ENCODE data around the gene CFC1B.
"Not testable (repeated sequence)": the region's sequence is repeated elsewhere in the genome, so short reads cannot be mapped to it uniquely, and the experiment has no call there.

The CFC1B gene

DNA sequence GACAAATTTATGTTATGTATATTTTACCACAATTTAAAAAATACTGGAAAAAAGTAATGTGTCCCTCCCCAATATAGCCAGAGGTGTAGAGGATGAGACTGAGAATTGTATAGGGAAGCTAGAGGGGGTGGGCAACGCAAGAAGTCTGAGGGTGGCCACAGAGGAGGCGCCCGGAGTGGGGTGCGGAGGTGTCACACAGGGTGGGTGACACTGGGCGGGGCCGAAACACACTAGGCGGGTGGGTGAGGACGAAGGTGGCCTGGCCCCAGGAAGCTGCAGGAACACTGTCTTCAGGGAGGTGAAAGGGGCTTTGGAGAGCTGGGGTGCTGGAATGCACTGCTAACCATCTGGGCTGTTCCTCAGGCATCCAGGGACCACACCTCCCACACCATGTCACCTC, 35.4 kb downstream of the CFC1B start:
- DNase-seq, ATAC-seq: not testable (repeated sequence)

DNA sequence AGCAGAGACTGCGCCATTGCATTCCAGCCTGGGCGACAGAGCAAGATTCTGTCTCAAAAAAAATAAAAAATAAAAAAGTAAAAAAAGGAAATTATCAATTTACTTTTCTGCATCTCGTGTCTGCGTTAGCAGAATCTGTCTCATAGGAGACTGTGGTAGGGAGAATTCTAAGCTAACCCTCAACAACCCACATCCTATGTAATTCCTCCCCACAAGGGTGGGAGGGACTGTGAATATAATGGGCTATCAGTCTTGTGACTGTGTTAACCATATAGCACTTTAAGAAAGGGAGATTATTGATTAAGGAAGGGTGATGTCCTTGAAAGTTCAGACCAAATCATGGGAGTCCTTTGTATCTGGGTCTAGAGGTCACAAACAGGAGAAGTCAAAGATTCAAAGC, 45.1 kb downstream of the CFC1B start:
- ATAC-seq, DNase-seq: not testable (repeated sequence)

DNA sequence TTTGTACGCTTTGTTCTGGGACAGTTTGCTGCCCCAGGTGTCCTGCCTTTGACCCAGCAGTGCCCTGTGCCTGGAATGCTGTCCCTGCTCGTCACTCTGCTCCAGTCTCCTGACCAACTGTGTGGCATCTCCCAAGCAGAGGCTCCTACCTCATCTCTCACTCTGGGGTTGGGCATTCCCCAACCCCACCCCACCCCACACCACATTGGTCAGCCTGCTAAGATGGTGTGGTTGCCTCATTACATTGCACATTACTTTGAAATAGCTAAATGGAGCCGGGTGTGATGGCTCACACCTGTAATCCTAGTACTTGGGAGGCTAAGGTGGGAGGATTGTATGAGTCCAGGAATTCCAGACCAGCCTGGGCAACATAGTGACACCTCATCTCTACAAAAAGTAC, 50.9 kb downstream of the CFC1B start:
- not testable (repeated sequence) for ATAC-seq, DNase-seq

DNA sequence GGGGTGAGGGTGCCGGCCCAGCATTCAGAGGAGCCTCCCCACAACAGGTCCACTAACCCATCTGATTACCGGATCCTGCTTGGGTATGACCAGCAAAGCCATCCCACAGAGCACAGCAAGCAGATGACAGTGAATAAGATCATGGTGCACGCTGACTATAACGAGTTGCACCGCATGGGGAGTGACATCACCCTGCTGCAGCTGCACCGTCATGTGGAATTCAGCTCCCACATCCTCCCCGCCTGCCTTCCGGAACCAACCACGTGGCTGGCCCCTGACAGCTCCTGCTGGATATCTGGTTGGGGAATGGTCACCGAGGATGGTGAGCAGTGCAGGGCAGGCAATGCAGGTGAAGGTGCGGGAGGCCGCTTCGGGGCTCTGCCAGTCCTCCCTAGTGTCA, 53.2 kb downstream of the CFC1B start:
- DNase-seq, ATAC-seq: not testable (repeated sequence)

DNA sequence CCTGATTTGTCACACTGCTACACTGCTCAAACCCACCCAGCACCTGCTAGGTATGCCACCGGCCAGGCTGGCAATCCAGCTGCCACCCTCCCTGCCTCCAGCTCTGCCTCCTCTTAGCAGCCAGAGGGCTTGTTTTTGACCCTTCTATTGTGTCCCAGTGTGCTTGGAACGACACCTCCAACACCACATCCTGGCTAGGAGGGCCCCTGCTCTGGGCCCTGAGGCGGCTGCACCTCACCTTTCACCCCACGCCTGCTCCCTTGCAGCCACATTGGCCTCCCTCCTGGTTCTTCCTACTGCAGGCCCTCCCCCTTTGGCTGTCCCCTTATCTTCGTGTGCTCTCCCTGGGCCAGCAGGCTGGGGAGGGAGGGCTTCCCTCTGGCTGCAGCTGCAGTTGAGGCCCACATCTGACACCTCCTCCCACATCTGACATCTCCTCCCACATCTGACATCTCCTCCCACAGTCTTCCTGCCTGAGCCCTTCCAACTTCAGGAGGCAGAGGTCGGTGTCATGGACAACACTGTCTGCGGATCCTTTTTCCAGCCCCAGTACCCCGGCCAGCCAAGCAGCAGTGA, 55.3 kb downstream of the CFC1B start:
- ATAC-seq, DNase-seq: not testable (repeated sequence)

DNA sequence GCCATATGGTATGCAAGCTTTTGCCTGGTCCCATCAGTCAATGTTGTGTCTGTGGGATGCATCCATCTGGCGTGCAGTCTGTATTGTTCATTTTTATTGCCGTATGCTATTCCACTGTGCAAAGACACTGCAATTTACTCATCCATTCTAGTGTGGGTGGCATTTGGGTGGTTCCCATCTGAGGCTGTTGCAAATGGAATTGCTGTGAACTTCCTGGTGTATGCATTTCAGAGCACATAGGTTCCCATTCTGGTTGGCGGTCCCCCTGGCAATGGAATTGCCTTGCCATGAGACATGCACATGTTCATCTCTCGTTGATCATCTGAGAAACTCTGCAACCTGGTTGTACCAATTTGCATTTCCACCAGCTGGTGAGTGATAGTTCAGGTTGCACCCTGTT, 56.5 kb downstream of the CFC1B start:
- not testable (repeated sequence) for DNase-seq, ATAC-seq

Measured in stimulated activated naive CD8-positive, alpha-beta T cell treated with anti-CD3 and anti-CD28 coated beads, Interleukin-15, Interleukin-2, amounts not matched to agents 100 U/mL and 50 U/mL, for 24 hours (primary cell).